GM18951 (cell line): ENCODE results near the gene UNC13C.

Experiments used
- POLR2A ChIP-seq: IDR thresholded peaks from 4 replicates; pipeline ENCODE4 v1.6.1; 2011; ENCODE audit warnings: mild to moderate bottlenecking; ENCODE audit not compliant: insufficient read length, insufficient read depth; ENCODE audit errors: extremely low read depth
- in situ Hi-C: fragments of 300-500 bp; cut with MboI; formaldehyde crosslinking; loops from one replicate; pipeline ENCODE4 v1.12.0; 2022; ENCODE audit warnings: low sequenced_read_pairs, mixed read lengths, inconsistent platforms; ENCODE audit not compliant: unreplicated experiment

The UNC13C gene

DNA sequence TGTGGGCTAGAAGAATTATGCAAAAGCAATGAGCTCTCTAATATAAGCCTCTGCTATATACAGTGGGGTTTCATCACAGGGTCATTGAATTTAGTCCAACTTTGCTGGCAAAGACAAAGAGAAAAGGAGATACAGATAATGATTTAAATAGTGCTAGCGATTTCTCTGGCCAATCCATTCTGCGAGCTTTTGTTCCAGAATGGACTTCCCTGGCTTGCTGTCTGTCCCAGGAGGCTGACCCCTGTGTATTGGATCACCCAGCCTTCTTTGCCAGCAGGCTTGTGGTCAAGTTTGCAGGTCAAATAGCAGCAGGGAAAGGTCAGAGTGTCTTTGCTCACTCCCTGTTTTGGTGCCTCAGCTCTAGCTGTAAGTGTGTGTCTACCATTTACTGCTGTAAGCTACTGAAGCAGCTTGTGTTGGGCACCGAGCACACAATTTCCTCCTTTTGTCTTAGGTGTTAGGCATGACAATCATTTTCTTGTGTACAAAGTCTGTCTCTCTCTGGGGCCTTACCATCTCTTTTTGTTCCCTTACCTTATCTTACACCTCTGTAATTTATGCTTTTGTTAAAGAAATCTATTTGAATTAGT lies 55.7 kb downstream of the UNC13C start:
- TF ChIP-seq POLR2A: no peak
- in situ Hi-C loops: no loop called here

- TF ChIP-seq POLR2A: no peak
- in situ Hi-C loops: no loop called here
Measured at GRCh38 chr15:54035616-54036015, 57.4 kb downstream of the UNC13C start.

DNA sequence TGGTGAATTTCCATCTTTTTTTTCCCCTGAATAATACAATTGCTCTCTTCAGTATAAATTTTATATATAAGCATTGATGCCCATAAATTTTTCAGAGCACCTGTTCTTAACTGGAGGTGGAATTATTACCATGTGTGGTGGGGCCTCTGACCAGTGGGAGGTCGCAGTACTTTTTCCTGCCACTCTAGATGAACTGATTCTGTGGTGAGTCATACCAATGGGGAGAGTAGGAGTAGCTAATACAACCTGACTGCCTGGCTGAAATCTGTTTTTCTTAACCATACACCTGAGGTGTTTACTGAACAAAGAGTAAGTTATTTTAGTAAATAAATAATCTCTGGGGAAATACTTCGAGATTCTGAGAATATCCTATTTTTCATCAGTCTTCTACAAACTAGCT lies 67.2 kb downstream of the UNC13C start:
- TF ChIP-seq POLR2A: no peak
- in situ Hi-C loops: no loop called here

DNA sequence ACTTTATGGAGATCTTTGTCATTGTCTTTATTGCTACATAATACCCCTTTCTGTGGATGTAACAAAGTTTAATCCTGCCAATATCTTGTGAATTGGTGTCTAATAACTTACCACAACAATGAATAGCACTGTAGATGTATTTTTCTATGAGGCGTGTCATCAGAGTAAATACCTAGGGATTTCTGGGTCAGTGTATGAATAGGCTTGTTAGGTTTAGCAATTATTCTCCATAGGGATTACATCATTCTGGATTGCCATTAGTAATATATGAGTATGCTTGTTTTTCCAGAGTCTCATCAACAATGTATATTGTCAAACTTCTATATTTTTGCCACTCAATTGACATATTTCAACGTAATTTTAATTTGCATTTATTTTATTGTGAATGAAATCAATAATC lies 67.9 kb downstream of the UNC13C start:
- in situ Hi-C loops: no loop called here

GRCh38 chr15:54064365-54064764 lies 86.1 kb downstream of the UNC13C start:
- no peak for TF ChIP-seq POLR2A
- in situ Hi-C loops: no loop called here

More for the DNA sequence above, 67.9 kb downstream of the UNC13C start:
- no peak for TF ChIP-seq POLR2A

GRCh38 chr15:54066403-54066802 lies 88.2 kb downstream of the UNC13C start:
- in situ Hi-C loops: no loop called here

DNA sequence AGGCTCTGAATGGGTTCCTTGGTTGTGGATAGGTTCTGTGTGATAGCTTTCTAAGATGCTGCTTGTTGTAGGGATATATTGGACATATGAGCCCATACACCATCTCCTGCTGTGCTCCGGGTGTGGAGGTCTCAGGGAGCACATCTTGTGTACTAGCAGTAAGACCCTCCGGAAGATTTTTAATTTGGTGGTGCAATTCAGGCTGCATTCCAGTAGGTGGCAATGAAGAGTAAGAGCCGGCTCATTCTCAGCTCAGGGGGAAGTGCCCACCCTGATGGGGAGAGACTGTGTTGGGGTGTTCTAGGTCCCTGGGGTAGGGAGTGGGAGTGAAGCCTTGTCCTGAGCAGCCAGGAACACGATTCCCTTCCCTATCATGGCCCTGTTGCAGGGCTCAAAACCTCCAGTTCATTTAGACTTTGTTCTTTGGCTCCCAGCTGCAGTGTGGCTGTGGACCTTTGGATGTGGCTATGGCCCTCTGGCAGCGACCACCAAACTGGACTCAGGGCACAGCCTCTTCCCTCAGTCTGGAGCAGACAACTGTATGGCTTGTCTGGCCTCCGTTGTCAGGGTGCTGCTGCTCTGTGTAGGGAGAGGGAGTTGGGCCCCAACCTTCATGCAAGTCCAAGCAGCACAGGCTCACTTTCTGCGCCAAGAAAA lies 104.7 kb downstream of the UNC13C start:
- TF ChIP-seq POLR2A: no peak
- in situ Hi-C loops: loop anchor here (25.0 kb wide), 1 partner anchor 1029 kb away; no protein-coding TSS in a partner anchor

More at GRCh38 chr15:54066403-54066802, 88.2 kb downstream of the UNC13C start:
- TF ChIP-seq POLR2A: no peak

GRCh38 chr15:54083501-54083900 lies 105.3 kb downstream of the UNC13C start:
- no peak for TF ChIP-seq POLR2A
- in situ Hi-C loops: loop anchor here (25.0 kb wide), 1 partner anchor 1029 kb away; no protein-coding TSS in a partner anchor

DNA sequence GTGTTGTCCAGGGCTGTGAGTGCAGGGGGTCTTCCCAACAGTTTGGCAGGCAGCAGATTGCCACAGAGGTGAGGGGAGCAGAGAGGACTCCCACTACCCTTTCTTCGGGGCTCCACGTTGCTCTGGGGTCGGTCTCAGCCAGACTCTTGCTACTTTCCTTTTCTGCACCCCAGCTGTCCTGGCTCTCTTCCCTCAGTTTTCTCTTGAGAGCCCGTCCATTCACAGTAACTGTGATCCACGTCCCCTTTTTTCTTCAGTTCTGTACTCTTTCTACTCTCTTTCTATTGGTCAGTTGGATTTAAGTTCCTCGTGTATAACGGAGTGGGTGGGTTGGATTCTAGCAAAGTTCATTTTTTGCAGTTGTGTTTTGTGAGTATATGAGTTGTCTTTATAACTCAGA lies 105.8 kb downstream of the UNC13C start:
- in situ Hi-C loops: loop anchor here (25.0 kb wide), 1 partner anchor 1028 kb away; no protein-coding TSS in a partner anchor
- TF ChIP-seq POLR2A: no peak

- TF ChIP-seq POLR2A: no peak
- in situ Hi-C loops: loop anchor here (25.0 kb wide), 1 partner anchor 1023 kb away; no protein-coding TSS in a partner anchor
Measured at GRCh38 chr15:54088837-54089236, 110.6 kb downstream of the UNC13C start.

DNA sequence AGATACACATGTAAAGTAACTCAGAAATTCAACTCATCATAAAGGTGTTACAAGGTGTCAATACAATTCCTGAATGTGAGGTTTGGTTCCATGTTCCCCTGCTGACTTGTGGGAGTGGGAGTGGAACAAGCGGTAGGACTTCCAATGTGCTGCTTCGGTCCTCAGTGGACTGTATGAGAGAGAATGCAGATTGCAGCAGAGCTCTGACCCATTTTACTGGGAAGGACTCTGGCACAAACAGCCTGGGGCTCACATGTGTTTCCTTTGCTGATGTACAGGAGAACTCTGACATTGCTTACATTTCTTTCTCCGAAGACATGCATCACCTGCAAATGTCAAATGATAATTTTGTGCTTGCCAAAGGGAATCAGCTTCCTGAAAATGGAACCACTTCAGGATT lies 111.5 kb downstream of the UNC13C start:
- in situ Hi-C loops: loop anchor here (25.0 kb wide), 1 partner anchor 1023 kb away; no protein-coding TSS in a partner anchor

DNA sequence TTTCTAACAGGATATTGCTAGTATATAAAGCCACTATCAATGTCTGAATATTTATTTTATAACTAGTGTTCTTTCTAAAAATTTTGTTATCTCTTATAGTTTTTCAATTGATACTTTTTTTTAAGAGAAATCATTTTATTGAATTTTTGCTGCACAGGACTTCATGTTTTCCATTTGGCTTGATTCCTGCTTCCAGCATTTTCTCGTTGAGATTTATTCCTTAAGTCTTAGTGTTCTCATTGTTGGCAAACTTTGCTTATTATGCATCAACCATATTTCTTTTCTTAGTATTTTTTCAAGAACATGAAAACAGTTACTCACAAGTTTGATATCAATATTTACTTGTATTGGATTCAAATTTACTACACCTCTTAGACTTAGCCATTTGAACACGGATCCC lies 113.4 kb downstream of the UNC13C start:
- in situ Hi-C loops: loop anchor here (25.0 kb wide), 1 partner anchor 1021 kb away; no protein-coding TSS in a partner anchor
- no peak for TF ChIP-seq POLR2A

More for the DNA sequence above, 111.5 kb downstream of the UNC13C start:
- TF ChIP-seq POLR2A: no peak

- in situ Hi-C loops: loop anchor here (25.0 kb wide), 1 partner anchor 1018 kb away; no protein-coding TSS in a partner anchor
- TF ChIP-seq POLR2A: no peak
Measured at GRCh38 chr15:54094661-54095060, 116.4 kb downstream of the UNC13C start.

DNA sequence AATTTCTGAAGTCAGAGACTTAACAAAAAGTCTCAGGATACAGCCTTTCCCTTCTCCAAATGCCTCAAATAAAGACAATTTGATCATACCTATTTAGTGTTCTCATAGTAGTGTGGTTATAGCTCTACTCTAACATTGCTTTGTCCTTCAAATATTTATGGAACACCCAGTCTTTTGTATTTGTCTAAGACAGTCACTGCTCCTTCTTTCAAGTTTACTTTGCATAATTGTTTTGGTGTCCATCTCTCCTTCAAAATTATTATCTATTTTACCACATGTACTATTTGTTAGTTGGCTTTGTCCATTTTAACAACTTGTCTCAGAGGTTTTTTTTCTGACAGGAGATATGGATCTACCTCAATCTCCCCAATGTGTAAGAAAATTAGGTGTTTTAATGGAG lies 118.8 kb downstream of the UNC13C start:
- in situ Hi-C loops: loop anchor here (25.0 kb wide), 1 partner anchor 1015 kb away; no protein-coding TSS in a partner anchor
- TF ChIP-seq POLR2A: no peak
